SJSA1 (cell line): ENCODE results near the gene MEX3D. TPM values are rescaled to one million over a fixed set of nuclear protein-coding genes. Genes with fewer than 3 reads are reported as not detected.
"Not testable (repeated sequence)": the region's sequence is repeated elsewhere in the genome, so short reads cannot be mapped to it uniquely, and the experiment has no call there.

ENCODE experiments used
- DNase-seq, 2 experiments: peaks; one replicate each; pipeline ENCODE4 v3.0.0-alpha.2; 2015 to 2020; ENCODE audit warnings: low spot score in 2 of 2, low read depth in 1 of 2
- H3K27ac ChIP-seq: fragments of 250-450 bp; sonication (Bioruptor Pico); 2 replicates; pipeline ENCODE4 v1.5.1; 2020; ENCODE audit warnings: mild to moderate bottlenecking, moderate library complexity
- H3K27me3 ChIP-seq: fragments of 250-450 bp; sonication (Bioruptor Pico); replicated peaks from 2 replicates; pipeline ENCODE4 v1.5.1; 2020; ENCODE audit warnings: mild to moderate bottlenecking, moderate library complexity
- H3K36me3 ChIP-seq: fragments of 250-450 bp; sonication (Bioruptor Pico); 2 replicates; pipeline ENCODE4 v1.5.1; 2020; ENCODE audit warnings: mild to moderate bottlenecking
- H3K4me1 ChIP-seq: fragments of 250-450 bp; sonication (Bioruptor Pico); replicated peaks from 2 replicates; pipeline ENCODE4 v1.6.1; 2021; ENCODE audit warnings: mild to moderate bottlenecking
- H3K4me3 ChIP-seq: fragments of 250-450 bp; sonication (Bioruptor Pico); 2 replicates; pipeline ENCODE4 v1.5.1; 2020; ENCODE audit warnings: mild to moderate bottlenecking
- H3K9me3 ChIP-seq: fragments of 250-450 bp; sonication (Bioruptor Pico); replicated peaks from 2 replicates; pipeline ENCODE4 v1.5.1; 2020; ENCODE audit warnings: mild to moderate bottlenecking
- total RNA-seq: library from RNA; depleted of rRNA; stranded (reverse); fragments of >200 nt; shearing (Covaris generic); gene quantifications from 2 replicates; pipeline ENCODE4 v1.2.3, GENCODE V29; 2014

The MEX3D gene
- total RNA-seq, 1 experiment from 2014 or later = 109 TPM

DNA sequence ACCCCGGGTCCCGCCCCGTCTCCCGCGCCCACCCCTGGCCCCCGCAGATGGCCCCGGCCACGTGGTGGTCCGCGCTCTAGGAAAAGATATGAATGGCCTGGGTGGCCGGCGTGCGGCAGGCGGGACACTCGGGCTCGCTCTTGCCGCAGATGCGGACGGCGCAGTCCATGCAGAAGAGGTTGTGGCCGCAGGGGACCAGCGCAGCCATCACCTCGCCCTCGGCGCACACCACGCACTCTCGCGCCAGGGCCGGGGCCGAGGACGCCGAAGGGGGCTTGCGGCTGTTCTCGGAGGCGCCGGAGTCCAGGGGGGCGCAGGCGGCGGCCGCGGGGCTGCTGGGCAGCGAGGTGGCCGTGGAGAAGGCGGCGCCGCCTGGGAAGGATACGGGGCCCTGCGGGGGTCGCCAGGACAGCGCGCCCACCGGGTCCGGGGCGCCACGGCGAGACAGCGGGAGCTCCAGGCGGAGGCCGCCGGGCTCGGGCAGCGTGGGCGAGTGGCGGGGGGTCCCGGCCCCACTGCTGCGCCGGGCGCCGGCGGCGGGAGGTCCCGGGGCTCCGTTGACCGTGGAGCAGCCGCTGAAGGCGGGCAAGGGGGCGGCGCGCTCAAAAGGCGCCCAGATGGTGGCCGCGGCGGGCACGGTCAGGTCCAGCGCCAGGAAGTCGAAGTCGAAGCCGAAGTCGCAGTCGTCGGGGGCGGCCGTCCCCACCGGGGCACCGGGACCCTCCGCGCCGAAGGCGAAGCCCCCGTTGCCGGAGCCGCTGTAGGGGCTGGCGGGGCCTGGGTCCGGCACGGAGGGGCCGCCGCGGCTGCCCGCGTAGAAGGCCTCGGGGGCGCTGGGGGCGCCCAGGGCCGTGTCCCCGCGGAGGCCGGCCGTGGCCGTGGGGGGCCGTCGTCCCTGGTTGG, 12.4 kb downstream of the MEX3D start:
- no peaks in the 10 kb centered on the region for H3K27me3 ChIP-seq
- DNase-seq = no peak
- H3K4me1 ChIP-seq = no peaks in the 10 kb centered on the region
- H3K27ac ChIP-seq = no peak overlapping the region
- H3K9me3 ChIP-seq = no peaks in the 10 kb centered on the region
- H3K4me3 ChIP-seq = no peak overlapping the region
- H3K36me3 ChIP-seq = peaks cover 20% of the 10 kb centered on the region

DNA sequence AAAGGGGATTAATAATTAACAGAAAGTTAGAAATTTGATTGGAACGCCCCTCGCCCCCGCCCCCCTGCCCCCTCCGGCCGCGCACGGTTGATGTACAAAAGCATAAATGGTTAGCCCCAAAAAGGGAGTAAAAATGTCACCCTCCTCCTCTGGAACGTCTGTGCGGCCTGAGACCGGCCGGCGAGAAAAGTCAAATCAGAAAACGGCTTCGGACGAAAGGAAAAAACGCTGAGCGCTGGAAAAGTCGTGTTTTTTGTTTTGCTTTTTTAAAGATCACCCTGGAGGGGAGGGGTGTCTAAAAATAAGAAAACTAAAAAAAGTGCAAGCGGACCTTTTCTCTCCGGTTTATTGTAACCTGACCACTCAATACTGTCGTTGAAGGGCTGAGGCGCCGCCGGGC, 13.2 kb downstream of the MEX3D start:
- H3K27me3 ChIP-seq = no peaks in the 10 kb centered on the region
- DNase-seq = no peak
- H3K27ac ChIP-seq = no peak overlapping the region

DNA sequence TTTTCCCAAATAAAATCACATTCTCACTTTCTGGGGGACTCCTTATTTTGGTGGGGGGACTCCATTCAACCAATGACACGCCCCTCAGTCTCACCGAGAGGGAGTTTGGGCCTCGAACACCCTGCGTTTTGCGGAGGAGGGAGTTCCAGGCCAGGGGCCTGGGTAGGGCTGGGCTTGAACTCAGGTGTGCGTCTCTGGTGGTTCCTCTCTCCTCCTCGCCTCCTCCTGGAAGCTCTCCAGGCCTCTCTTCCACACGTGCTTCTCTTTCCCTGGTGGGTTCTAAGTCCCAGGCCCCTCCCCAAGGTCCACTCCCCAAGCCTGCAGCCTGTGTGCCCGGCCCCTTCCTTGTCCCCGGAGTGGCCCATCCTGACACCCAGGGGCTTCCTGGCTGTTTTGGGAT, 14.7 kb downstream of the MEX3D start:
- Histone ChIP-seq H3K4me3 (no peak overlapping the region), H3K36me3 (peaks cover 16% of the 10 kb centered on the region), H3K9me3 (no peaks in the 10 kb centered on the region), H3K4me1 (no peaks in the 10 kb centered on the region), H3K27ac (no peak overlapping the region), H3K27me3 (no peaks in the 10 kb centered on the region)
- no peak for DNase-seq

More for the DNA sequence above, 13.2 kb downstream of the MEX3D start:
- Histone ChIP-seq H3K4me1 (no peaks in the 10 kb centered on the region), H3K9me3 (no peaks in the 10 kb centered on the region), H3K4me3 (no peak overlapping the region), H3K36me3 (peaks cover 16% of the 10 kb centered on the region)

DNA sequence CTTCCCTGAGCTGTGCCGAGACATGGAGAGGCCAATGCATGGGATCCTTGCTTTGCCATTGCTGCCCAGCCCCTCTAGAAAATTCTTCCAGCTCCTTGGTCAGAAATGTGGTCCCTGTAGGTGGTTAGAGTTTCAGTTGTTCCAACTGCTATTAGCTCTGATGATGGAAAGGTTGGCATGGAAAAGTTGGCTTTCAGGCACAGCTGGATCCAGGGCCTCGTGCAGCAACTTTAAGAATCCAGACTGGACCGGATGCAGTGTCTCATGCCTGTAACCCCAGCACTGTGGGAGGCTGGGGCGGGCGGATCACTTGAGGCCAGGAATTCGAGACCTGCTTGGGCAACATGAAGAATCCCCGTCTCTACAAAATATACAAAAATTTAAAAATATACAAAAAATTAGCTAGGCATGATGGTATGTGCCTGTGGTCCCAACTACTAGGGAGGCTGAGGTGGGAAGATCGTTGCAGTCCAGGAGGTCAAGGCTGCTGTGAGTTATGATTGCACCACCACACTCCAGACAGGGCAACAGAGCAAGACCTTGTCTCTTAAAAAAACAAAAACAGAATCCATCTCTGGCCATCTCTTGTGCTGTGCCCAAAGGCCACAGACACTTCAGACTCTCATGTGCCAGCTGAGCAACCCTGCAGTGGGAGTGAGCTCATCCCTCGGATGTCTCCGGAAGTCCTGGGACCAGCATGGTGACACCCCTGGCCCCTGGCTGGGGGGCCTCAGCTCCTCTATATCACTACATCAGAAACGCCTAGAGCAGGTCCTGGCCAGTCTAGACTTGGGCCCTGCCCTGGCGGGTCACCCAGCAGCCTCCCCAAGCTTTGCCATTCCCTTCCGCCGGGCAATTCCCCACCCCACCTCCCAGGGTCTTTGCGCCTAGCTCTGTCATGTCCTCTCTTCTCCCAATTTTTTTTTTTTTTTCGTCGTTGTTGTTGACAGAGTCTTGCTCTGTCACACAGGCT, 16.8 kb downstream of the MEX3D start:
- H3K9me3 ChIP-seq = no peaks in the 10 kb centered on the region
- H3K36me3 ChIP-seq = peaks cover 7% of the 10 kb centered on the region
- no peaks in the 10 kb centered on the region for H3K4me1 ChIP-seq
- no peak for DNase-seq
- no peaks in the 10 kb centered on the region for H3K27me3 ChIP-seq
- no peak overlapping the region for H3K4me3 ChIP-seq
- H3K27ac ChIP-seq = no peak overlapping the region

DNA sequence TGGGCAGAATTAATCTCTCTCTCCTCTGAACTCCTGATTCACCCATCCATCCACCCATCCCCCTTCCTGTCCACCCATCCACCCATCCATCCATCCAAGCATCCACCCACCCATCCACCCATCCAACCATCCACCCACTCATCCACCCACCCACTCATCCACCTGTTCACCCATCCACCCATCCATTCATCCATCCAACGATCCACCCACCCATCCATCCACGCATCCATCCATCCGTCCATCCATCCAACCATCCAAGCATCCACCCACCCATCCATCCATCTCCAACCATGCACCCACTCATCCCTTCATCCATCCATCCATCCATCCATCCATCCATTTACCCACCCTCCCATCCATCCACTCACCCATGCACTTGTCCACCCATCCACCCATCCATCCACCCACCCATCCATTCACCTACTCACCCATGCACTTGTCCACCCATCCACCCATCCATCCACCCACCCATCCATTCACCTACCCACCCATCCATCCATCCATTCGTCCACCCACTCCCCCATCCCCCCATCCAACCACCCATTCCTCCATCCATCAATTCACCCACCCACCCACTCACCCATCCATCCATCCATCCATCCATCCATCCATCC, 18.7 kb downstream of the MEX3D start:
- no peak overlapping the region for H3K4me3 ChIP-seq
- no peaks in the 10 kb centered on the region for H3K4me1 ChIP-seq
- H3K9me3 ChIP-seq = no peaks in the 10 kb centered on the region
- H3K27me3 ChIP-seq = peaks cover 10% of the 10 kb centered on the region
- H3K36me3 ChIP-seq = 0 out of 2 replicates have a peak, but pooled peaks cover 5% of the 10 kb centered on the region
- H3K27ac ChIP-seq = no peak overlapping the region
- no peak for DNase-seq

DNA sequence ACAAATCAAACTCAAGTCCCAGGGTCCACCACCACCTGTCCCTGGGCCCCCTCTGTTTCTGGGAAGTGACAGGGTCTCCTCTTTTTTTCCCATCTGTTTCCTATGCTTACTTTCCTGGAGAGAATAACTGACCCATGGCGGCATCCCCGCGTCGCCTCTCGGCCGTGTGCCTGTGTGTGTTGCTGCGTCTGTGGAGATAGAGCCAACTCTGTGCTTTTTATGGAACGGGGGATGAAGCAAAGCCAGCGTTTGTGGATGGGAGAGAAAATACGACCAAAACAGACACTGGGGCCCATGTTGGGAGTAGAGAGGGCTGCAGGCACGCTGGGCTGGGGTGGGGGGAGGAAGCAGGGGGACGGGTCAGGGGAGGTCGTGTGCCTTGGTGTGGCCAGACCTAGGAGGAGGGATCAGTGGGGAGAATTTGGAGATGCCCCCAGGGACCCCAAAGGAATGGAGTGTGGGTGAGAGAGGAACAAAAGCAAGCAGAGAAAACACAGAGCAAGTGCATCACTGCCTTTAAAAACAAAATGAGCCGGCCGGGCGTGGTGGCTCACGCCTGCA, 27.7 kb downstream of the MEX3D start:
- no peaks in the 10 kb centered on the region for H3K4me1 ChIP-seq
- DNase-seq = no peak
- no peaks in the 10 kb centered on the region for H3K9me3 ChIP-seq
- H3K27me3 ChIP-seq = peaks cover 36% of the 10 kb centered on the region
- H3K36me3 ChIP-seq = no peaks in the 10 kb centered on the region
- H3K4me3 ChIP-seq = no peak overlapping the region
- H3K27ac ChIP-seq = no peak overlapping the region

DNA sequence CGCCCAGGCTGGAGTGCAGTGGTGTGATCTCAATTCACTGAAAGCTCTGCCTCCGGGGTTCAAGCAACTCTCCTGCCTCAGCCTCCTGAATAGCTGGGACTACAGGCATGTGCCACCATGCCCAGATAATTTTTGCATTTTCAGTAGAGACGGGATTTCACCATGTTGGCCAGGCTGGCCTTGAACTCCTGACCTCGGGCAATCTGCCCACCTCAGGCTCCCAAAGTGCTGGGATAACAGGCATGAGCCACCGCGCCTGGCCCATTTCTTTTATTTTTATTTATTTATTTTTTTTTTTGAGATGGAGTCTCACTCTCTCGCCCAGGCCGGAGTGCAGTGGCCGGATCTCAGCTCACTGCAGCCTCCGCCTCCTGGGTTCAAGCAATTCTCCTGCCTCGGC, 28.4 kb downstream of the MEX3D start:
- not testable (repeated sequence) for H3K36me3 ChIP-seq, H3K4me1 ChIP-seq, DNase-seq, H3K27ac ChIP-seq, H3K9me3 ChIP-seq, H3K4me3 ChIP-seq
- peaks cover 33% of the 10 kb centered on the region for H3K27me3 ChIP-seq

DNA sequence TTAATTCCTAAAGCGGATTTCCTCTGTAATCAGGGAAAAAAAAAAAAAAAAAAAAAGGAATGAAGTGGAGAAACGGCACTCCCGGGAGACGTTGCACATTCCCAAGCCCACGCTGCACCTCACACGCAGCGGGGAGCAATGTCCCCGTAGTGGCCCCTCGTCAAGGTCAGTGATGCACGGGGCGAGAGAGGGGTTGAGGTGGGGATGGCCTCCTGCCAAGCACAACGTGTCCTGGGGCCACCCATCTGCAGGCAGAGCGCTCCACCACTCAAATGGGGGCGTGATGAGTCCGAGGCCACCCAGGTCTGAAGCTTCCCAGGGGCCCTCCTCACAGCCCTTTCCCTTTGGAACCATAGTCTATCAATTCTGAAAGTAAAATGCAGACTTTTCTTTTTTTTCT, 29.1 kb downstream of the MEX3D start:
- no peak overlapping the region for H3K4me3 ChIP-seq

DNA sequence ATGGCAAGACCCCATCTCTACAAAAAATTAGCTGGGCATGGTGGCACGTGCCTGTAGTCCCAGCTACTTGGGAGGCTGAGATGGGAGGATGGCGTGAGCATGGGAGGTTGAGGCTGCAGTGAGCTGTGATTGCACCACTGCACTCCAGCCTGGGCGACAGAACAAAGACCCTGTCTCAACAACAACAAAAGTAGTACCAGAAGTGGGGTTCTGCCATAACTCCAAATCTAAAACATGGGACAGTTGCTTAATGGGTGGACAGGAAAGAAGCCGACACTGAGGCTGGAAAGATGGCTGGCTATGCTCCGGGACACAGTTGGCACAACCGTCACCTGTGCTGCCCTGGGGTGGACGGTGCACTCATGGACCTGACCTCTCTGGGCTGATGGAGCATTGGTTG, 32.4 kb downstream of the MEX3D start:
- not testable (repeated sequence) for H3K36me3 ChIP-seq
- H3K27me3 ChIP-seq = peaks cover 30% of the 10 kb centered on the region

More for the DNA sequence above, 29.1 kb downstream of the MEX3D start:
- H3K36me3 ChIP-seq = no peaks in the 10 kb centered on the region
- no peaks in the 10 kb centered on the region for H3K4me1 ChIP-seq
- no peak for DNase-seq
- peaks cover 30% of the 10 kb centered on the region for H3K27me3 ChIP-seq
- no peaks in the 10 kb centered on the region for H3K9me3 ChIP-seq
- H3K27ac ChIP-seq = no peak overlapping the region

DNA sequence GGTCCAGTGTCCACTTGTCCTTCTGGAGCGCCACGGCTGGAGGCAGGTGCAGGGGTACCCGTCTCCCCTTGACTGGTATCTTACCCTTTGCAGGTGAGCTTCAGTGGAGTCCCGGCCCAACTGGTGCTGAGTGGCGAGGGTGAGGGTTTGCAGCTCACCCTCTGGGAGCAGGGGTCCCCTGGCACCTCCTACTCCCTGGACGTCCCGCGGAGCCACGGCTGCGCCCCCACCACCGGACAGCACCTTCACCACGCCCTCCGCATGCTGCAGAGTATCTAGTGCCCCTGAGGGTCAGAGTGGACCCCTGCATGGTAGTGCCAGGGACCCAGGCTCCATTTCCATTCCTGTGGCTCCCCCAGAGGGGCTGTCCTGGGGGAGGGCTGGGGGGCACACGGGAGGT, 33.2 kb downstream of the MEX3D start:
- H3K27ac ChIP-seq = no peak overlapping the region
- peaks cover 23% of the 10 kb centered on the region for H3K27me3 ChIP-seq
- no peak overlapping the region for H3K4me3 ChIP-seq
- H3K9me3 ChIP-seq = no peaks in the 10 kb centered on the region
- no peaks in the 10 kb centered on the region for H3K4me1 ChIP-seq
- H3K36me3 ChIP-seq = no peaks in the 10 kb centered on the region
- no peak for DNase-seq

More for the DNA sequence above, 32.4 kb downstream of the MEX3D start:
- not testable (repeated sequence) for DNase-seq, H3K4me3 ChIP-seq, H3K27ac ChIP-seq, H3K4me1 ChIP-seq, H3K9me3 ChIP-seq

DNA sequence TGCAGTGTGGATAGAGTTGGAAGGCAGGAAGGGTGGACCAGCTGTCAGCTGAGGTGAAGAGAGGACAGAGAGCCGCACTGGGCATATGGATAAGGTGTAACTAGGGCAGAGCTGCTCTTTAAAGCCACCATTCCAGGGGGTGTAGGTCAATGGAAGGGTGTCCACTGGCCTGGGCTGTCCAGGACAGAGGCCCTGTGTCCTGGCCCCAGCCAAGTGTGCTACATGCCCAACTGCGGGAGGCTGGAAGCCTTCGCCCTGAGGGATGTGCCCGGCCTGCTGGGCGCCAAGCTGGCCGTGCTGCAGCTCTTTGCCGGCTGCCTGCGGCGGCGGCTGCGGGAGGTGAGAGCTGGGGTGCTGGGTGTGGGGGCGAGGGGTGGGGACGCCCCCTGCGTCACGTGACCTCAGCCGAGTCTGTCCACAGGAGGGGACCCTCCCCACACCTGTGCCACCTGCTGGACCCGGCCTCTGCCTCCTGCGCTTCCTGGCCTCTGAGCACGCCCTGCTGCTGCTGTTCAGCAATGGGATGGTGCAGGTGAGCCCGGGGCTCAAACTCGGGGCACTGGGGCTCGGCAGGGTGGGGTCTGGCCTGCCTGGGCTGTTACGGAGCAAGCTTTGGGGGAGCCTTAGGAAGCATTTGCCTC, 34.5 kb downstream of the MEX3D start:
- no peak for DNase-seq
- H3K9me3 ChIP-seq = no peaks in the 10 kb centered on the region
- H3K4me3 ChIP-seq = no peak overlapping the region
- H3K36me3 ChIP-seq = no peaks in the 10 kb centered on the region
- peaks cover 20% of the 10 kb centered on the region for H3K27me3 ChIP-seq
- no peak overlapping the region for H3K27ac ChIP-seq
- no peaks in the 10 kb centered on the region for H3K4me1 ChIP-seq

DNA sequence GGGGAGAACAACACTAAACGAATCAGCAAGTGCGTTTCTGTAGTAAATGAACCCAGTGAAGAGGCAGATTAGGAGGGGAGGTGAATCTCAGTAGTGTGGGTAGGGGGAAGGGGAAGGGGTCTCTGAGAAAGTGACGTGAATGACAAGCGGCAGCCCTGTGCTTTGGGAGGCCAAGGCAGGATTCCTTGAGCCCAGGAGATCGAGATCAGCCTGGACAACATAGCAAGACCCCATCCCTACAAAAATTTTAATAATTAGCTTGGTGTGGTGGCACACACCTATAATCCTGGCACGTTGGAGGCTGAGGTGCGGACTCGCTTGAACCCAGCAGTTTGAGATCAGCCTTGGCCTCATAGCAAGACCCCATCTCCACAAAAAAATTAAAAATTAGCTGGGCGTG, 36.1 kb downstream of the MEX3D start:
- H3K9me3 ChIP-seq = no peaks in the 10 kb centered on the region
- no peak overlapping the region for H3K4me3 ChIP-seq
- no peaks in the 10 kb centered on the region for H3K4me1 ChIP-seq
- H3K27me3 ChIP-seq = peaks cover 13% of the 10 kb centered on the region; the same call in 1 of the 2 replicates
- DNase-seq = no peak
- no peaks in the 10 kb centered on the region for H3K36me3 ChIP-seq
- H3K27ac ChIP-seq = no peak overlapping the region

DNA sequence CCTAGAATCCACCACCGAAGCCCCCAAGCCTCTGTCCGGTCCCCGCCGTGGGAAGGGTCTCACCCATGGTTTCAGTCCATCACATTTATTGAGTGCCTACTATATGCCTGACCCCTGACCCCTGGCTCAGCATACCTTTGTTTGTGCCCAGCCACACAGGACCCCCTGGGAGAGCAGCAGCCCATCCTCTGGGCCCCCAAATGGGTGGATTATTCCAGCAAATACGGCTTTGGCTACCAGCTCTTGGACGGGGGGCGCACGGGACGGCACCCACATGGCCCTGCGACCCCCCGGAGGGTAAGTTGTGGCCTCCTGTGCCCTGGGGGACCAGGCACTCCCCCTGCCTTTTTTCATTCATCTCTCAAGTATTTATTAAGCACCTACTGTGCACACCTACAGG, 36.5 kb downstream of the MEX3D start:
- peaks cover 13% of the 10 kb centered on the region; the same call in 1 of the 2 replicates for H3K27me3 ChIP-seq
- no peak overlapping the region for H3K27ac ChIP-seq
- no peak for DNase-seq
- H3K36me3 ChIP-seq = no peaks in the 10 kb centered on the region
- H3K4me3 ChIP-seq = no peak overlapping the region
- no peaks in the 10 kb centered on the region for H3K4me1 ChIP-seq
- H3K9me3 ChIP-seq = no peaks in the 10 kb centered on the region
